ENCODE results near the gene BARX1. TPM values are rescaled to one million over a fixed set of nuclear protein-coding genes. Genes with fewer than 3 reads are reported as not detected.

The BARX1 gene
- total RNA-seq: not detected
- long read RNA-seq: 0 reads

- no peak for DNase-seq
- WGBS (ENCODE audit: insufficient coverage, low coverage, low lambda C conversion rate, missing lambda C conversion rate): 2% methylated on average over 17 of the region's 102 CpGs
Measured at GRCh38 chr9:93955111-93955980, at the start of gene BARX1. BARX1 (minus strand) TSS chr9:93955355; CDS start chr9:93955146, 209 bp downstream.

GRCh38 chr9:94002316-94003140, 47.4 kb upstream of the BARX1 start:
- Histone ChIP-seq H3K36me3 (no peaks in the 10 kb centered on the region), H3K4me1 (no peaks in the 10 kb centered on the region), H3K4me3 (no peak overlapping the region), H3K9me3 (no peaks in the 10 kb centered on the region), H3K27me3 (no peaks in the 10 kb centered on the region), H3K27ac (no peak overlapping the region)
- DNase-seq (no peak), ATAC-seq (peak; percentile 54 to 86 (median 68))
- whole genome bisulfite sequencing (ENCODE audit: insufficient coverage, low coverage, low lambda C conversion rate, missing lambda C conversion rate): 29% methylated on average over 5 of the region's 6 CpGs
- TF ChIP-seq CTCF (IDR thresholded peaks at IDR 0.05): peak; percentile 43 to 68 (median 54)
- TF ChIP-seq POLR2A (IDR thresholded peaks at IDR 0.05): no peak
- intact Hi-C loops (cut with DNase I): no loop called here

More at GRCh38 chr9:93955111-93955980, at the start of gene BARX1:
- intact Hi-C loops (cut with DNase I): no loop called here
- ATAC-seq: no peak
- no peaks in the 10 kb centered on the region for H3K36me3 ChIP-seq
- H3K9me3 ChIP-seq: no peaks in the 10 kb centered on the region
- TF ChIP-seq CTCF (IDR thresholded peaks at IDR 0.05) (no peak), POLR2A (IDR thresholded peaks at IDR 0.05) (no peak)
- peaks cover 0 to 53% (median 4%) of the 10 kb centered on the region in 4 donors for H3K4me1 ChIP-seq
- no peak within 1 kb of the TSS for H3K4me3 ChIP-seq
- no peak within 1 kb of the TSS for H3K27ac ChIP-seq
- H3K27me3 ChIP-seq: peaks cover 54 to 71% of the 10 kb centered on the region in 2 donors

- intact Hi-C loops (cut with DNase I): no loop called here
- ATAC-seq: no peak
Measured at GRCh38 chr9:93996863-93997262, 41.7 kb upstream of the BARX1 start.

GRCh38 chr9:93996367-93996766, 41.2 kb upstream of the BARX1 start:
- Histone ChIP-seq H3K36me3 (no peaks in the 10 kb centered on the region), H3K27ac (no peak overlapping the region), H3K9me3 (no peaks in the 10 kb centered on the region), H3K4me3 (no peak overlapping the region), H3K4me1 (peaks cover 0 to 24% (median 2%) of the 10 kb centered on the region in 4 donors), H3K27me3 (no peaks in the 10 kb centered on the region)
- DNase-seq (no peak), ATAC-seq (peak; percentile 89 to 95 (median 91))
- WGBS (ENCODE audit: insufficient coverage, low coverage, low lambda C conversion rate, missing lambda C conversion rate): 58% methylated on average over 3 of the region's 3 CpGs
- TF ChIP-seq POLR2A (IDR thresholded peaks at IDR 0.05): no peak
- no peak for TF ChIP-seq CTCF (IDR thresholded peaks at IDR 0.05)
- intact Hi-C loops (cut with DNase I): no loop called here

More at GRCh38 chr9:93996863-93997262, 41.7 kb upstream of the BARX1 start:
- no peaks in the 10 kb centered on the region for H3K9me3 ChIP-seq
- peaks cover 0 to 24% (median 2%) of the 10 kb centered on the region in 4 donors for H3K4me1 ChIP-seq
- no peak overlapping the region for H3K27ac ChIP-seq
- no peak overlapping the region for H3K4me3 ChIP-seq
- no peaks in the 10 kb centered on the region for H3K27me3 ChIP-seq
- TF ChIP-seq CTCF (IDR thresholded peaks at IDR 0.05): no peak
- TF ChIP-seq POLR2A (IDR thresholded peaks at IDR 0.05): no peak
- no peaks in the 10 kb centered on the region for H3K36me3 ChIP-seq
- no peak for DNase-seq

Measured in right lobe of liver (tissue), 6 donors.